ENCODE results near the gene MYRF. TPM values are rescaled to one million over a fixed set of nuclear protein-coding genes. Genes with fewer than 3 reads are reported as not detected.

MYRF gene
- total and polyA plus RNA-seq, 12 donors = 0.13 to 2.6 (median 0.89) TPM

DNA sequence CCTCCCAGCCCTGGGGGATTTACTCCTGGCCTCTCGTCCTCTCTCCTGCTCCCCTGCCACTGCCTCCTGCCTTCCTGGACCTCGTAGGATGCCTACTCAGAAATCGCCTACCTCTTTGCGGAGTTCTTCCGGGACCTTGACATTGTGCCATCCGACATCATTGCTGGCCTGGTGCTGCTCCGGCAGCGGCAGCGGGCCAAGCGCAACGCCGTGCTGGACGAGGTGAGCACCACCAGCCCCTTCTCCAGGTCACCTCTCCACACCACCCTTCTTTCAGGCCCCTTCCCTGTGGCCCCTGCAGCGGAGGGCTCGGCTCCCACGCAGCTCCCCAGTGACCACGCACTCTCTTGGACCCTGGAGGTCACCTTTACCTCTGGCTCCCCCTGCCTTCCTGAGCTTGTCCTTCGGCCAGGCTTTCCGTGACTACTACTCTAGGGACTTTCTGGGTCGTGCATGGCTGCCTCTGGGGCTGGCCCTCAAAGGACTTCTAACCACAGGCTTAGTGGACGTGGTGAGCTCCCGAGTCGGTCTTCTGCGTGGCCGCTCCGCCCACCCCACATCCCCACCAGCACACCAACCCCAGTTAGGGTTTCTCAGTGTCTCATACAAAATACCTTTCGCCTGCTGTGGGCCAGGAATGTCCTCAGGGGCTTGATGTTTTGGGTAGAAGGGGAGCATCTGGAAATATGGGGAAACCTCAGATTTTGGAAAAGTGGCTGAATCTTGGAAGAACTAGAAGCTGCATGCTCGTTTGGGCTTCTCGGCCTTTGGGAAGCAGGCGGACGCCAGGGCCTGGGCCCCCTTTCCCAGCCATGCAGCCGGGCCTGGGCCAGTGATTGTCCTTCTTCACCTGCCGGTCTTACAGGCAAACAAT lies 24.1 kb upstream of the MYRF start:
- H3K4me1 ChIP-seq (replicated peaks in 1 of 2) = peaks cover 0 to 5% of the 10 kb centered on the region in 2 donors

DNA sequence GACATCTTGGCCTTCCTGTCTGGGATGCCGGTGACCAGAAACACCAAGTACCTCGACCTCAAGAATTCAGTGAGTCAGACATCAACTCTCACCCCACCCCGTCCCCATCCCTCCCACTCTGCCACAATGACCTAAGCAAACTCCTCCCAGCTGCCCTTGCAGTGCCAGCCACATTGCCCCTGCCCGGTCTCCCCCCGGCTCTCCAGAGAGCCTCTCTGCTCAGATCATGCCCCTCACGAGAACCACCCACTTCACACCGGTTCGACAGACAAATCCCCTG lies 23.6 kb upstream of the MYRF start:
- Histone ChIP-seq H3K27me3 (no peaks in the 10 kb centered on the region), H3K9me3 (replicated peaks in 1 of 3) (no peaks in the 10 kb centered on the region), H3K36me3 (replicated peaks in 1 of 2) (no peaks in the 10 kb centered on the region), H3K27ac (no peak overlapping the region), H3K4me3 (no peak overlapping the region), H3K4me1 (replicated peaks in 1 of 2) (peaks cover 0 to 5% of the 10 kb centered on the region in 2 donors)
- no peak for TF ChIP-seq POLR2A (IDR thresholded peaks at IDR 0.05)
- TF ChIP-seq, protein P1, sequence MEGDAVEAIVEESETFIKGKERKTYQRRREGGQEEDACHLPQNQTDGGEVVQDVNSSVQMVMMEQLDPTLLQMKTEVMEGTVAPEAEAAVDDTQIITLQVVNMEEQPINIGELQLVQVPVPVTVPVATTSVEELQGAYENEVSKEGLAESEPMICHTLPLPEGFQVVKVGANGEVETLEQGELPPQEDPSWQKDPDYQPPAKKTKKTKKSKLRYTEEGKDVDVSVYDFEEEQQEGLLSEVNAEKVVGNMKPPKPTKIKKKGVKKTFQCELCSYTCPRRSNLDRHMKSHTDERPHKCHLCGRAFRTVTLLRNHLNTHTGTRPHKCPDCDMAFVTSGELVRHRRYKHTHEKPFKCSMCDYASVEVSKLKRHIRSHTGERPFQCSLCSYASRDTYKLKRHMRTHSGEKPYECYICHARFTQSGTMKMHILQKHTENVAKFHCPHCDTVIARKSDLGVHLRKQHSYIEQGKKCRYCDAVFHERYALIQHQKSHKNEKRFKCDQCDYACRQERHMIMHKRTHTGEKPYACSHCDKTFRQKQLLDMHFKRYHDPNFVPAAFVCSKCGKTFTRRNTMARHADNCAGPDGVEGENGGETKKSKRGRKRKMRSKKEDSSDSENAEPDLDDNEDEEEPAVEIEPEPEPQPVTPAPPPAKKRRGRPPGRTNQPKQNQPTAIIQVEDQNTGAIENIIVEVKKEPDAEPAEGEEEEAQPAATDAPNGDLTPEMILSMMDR (IDR thresholded peaks at IDR 0.05) = no peak
- WGBS, 4 donors = 58 to 77% (median 74%) methylated on average over 8 of the region's 8 CpGs
- DNase-seq = no peak
- intact Hi-C loops (cut with DNase I) = no loop called here

More for the DNA sequence above, 24.1 kb upstream of the MYRF start:
- WGBS, 4 donors = 90 to 94% (median 92%) methylated on average over 29 to 33 of the region's 33 CpGs
- no peaks in the 10 kb centered on the region for H3K27me3 ChIP-seq
- intact Hi-C loops (cut with DNase I) = no loop called here
- no peaks in the 10 kb centered on the region for H3K9me3 ChIP-seq (replicated peaks in 1 of 3)
- no peaks in the 10 kb centered on the region for H3K36me3 ChIP-seq (replicated peaks in 1 of 2)
- no peak for DNase-seq
- no peak overlapping the region for H3K4me3 ChIP-seq
- no peak overlapping the region for H3K27ac ChIP-seq
- TF ChIP-seq, protein P1 (IDR thresholded peaks at IDR 0.05) = no peak
- TF ChIP-seq POLR2A (IDR thresholded peaks at IDR 0.05) = no peak

DNA sequence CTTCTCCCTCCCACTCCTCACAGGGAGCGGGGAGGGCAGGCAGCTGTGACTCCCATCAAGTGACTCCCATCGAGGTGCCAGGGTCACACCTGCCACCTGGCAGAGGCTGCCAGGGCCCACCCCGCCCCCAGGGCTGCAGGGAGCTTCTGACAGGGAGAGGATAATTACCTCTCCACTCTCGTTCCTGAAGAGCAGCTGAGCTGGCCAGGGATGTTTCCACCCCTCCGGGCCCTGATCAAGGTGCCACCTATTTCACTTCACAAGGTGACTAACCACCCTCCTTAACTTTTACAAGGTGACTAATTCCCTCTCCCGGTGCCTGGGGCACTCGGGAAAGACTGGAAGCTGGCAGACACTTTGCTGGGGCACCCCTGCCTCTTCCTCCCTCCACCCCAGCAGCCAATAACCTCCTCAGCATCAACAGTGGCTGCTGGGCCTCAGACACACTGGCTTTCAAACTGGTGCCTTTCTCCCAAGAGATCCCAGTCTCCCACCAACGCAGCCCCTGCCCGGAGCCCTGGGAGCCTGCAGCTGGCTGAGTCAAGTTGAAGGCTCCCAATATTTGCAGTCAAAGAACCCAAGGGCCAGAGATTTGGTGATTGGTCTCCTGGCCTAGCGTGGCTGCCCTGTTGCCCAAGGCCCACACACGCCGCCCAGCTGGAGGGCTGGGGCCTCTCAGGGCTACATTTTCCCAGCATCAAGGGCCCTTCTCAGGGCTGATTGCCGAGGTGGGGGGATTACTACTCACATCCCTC lies 22.0 kb upstream of the MYRF start:
- Histone ChIP-seq H3K4me1 (replicated peaks in 1 of 2) (peaks cover 0 to 5% of the 10 kb centered on the region in 2 donors), H3K4me3 (no peak overlapping the region), H3K27ac (no peak overlapping the region), H3K9me3 (replicated peaks in 1 of 3) (no peaks in the 10 kb centered on the region), H3K36me3 (replicated peaks in 1 of 2) (no peaks in the 10 kb centered on the region), H3K27me3 (no peaks in the 10 kb centered on the region)
- TF ChIP-seq, protein P1 (IDR thresholded peaks at IDR 0.05) = no peak
- TF ChIP-seq POLR2A (IDR thresholded peaks at IDR 0.05) = no peak
- 81 to 88% (median 85%) methylated on average over 10 to 13 of the region's 13 CpGs for WGBS, 4 donors
- DNase-seq = no peak
- intact Hi-C loops (cut with DNase I) = no loop called here

DNA sequence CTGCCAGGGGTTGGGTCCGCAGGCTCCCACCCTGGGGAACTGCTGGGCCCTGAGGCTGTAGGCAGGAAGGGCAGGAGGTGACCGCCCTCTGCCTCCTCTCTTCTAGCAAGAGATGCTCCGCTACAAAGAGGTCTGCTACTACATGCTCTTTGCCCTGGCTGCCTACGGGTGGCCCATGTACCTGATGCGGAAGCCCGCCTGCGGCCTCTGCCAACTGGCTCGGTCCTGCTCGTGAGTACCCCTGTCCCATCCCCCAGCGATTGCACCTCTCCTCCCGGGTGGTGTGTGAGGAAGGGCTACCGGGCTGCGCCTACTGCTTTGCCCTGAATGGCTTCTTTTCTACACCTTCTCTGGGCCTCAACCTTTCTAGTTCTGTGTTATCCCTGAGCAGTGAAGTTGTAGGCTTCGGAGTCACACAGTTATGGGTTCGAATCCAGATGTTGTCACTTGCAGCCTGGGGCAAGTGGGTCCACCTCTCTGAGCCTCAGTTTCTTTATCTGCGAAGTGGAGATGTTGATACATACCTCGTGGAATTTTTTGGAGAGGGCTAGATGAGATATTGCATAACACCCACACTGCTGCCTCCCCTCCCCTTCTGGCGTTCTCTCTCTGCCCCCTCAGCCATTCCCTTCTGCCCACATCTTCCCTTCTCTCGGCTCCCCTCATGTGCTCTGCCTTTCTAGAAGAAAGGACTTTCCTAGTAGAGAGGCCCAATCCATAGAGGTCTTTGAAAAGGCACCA lies 21.1 kb upstream of the MYRF start:
- Histone ChIP-seq H3K9me3 (replicated peaks in 1 of 3) (no peaks in the 10 kb centered on the region), H3K4me3 (no peak overlapping the region), H3K27ac (no peak overlapping the region), H3K27me3 (no peaks in the 10 kb centered on the region), H3K36me3 (replicated peaks in 1 of 2) (no peaks in the 10 kb centered on the region), H3K4me1 (replicated peaks in 1 of 2) (peaks cover 0 to 5% of the 10 kb centered on the region in 2 donors)
- no peak for DNase-seq
- intact Hi-C loops (cut with DNase I) = no loop called here
- TF ChIP-seq, protein P1 (IDR thresholded peaks at IDR 0.05) = no peak
- TF ChIP-seq POLR2A (IDR thresholded peaks at IDR 0.05) = no peak
- 86 to 95% (median 91%) methylated on average over 16 to 19 of the region's 19 CpGs for WGBS, 4 donors

All from adrenal gland (tissue), 12 donors.